Testis (tissue), 2 donors: ENCODE results near the gene ZNG1A.
"Not testable (repeated sequence)": the region's sequence is repeated elsewhere in the genome, so short reads cannot be mapped to it uniquely, and the experiment has no call there.

ENCODE experiments used
- CTCF ChIP-seq, 3 experiments: fragments of 450-650 bp in 2 of 3; fragments of 200-600 bp in 1 of 3; sonication (generic) in 1 of 3; IDR thresholded peaks; one replicate each; pipeline ENCODE4 v1.5.1; 2016 to 2019; ENCODE audit warnings: antibody characterized with exemption in 3 of 3, mild to moderate bottlenecking in 2 of 3, moderate library complexity in 1 of 3
- POLR2A ChIP-seq: fragments of 450-650 bp; IDR thresholded peaks from one replicate; pipeline ENCODE4 v1.6.1; 2017; ENCODE audit warnings: antibody characterized with exemption, mild to moderate bottlenecking, moderate library complexity

DNA sequence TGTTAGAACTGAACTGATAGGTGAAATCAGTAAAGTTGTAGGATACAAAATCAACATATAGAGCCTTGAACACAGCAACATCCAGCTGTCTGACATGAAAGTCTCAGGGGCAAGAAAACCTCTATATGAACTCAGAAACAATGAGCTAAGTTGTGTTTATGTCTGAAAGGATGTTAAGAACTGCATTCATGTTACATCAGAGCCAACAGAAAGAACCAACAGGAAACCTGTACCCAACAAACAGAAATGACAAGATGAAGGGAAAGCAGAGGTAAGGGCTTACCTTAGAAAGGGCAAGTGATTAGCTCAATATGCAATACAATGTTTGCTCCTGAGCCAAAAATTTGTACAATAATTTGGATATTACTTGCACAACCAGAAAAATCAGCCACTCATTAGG is 92.2 kb downstream of the ZNG1A start:
- not testable (repeated sequence) for TF ChIP-seq CTCF (IDR thresholded peaks at IDR 0.05); POLR2A
